LNCaP clone FGC (cell line): ENCODE measurements around the gene OSBPL5.

Experiments used
- DNase-seq: peaks from one replicate; pipeline ENCODE4 v3.0.0-alpha.2; 2011; ENCODE audit warnings: low read depth
- H3K4me3 ChIP-seq: 2 replicates; pipeline ENCODE4 v1.5.1; 2011; ENCODE audit warnings: mild to moderate bottlenecking, low read depth, low read length, control low read depth
- TF ChIP-seq, protein P1 (sequence below): IDR thresholded peaks from 2 replicates; pipeline ENCODE4 v1.5.1; 2012; ENCODE audit warnings: mild to moderate bottlenecking; ENCODE audit not compliant: control insufficient read depth, insufficient read depth; ENCODE audit errors: extremely low read depth

OSBPL5 gene

DNA sequence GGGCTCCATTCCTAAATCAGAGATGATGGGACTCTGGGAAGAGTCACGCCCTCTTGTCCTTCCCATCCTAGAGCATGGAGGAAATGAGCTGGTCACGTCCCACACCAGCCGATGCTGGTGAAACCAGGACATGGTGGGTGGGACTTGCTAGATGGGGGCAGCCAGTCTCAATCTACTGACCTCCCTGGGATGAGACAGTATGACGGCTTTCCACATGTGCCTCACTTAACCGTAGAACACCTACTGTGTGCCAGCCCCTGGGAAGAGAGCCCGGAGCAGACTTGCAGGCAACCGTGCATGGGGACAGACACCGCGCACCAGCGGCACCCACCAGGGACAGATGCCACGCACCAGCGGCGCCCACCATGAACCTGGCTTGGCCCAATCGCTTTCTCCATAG, 3.8 kb downstream of the OSBPL5 start:
- H3K4me3 ChIP-seq = no peak overlapping the region
- TF ChIP-seq, protein P1, sequence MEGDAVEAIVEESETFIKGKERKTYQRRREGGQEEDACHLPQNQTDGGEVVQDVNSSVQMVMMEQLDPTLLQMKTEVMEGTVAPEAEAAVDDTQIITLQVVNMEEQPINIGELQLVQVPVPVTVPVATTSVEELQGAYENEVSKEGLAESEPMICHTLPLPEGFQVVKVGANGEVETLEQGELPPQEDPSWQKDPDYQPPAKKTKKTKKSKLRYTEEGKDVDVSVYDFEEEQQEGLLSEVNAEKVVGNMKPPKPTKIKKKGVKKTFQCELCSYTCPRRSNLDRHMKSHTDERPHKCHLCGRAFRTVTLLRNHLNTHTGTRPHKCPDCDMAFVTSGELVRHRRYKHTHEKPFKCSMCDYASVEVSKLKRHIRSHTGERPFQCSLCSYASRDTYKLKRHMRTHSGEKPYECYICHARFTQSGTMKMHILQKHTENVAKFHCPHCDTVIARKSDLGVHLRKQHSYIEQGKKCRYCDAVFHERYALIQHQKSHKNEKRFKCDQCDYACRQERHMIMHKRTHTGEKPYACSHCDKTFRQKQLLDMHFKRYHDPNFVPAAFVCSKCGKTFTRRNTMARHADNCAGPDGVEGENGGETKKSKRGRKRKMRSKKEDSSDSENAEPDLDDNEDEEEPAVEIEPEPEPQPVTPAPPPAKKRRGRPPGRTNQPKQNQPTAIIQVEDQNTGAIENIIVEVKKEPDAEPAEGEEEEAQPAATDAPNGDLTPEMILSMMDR = no peak
- no peak for DNase-seq

DNA sequence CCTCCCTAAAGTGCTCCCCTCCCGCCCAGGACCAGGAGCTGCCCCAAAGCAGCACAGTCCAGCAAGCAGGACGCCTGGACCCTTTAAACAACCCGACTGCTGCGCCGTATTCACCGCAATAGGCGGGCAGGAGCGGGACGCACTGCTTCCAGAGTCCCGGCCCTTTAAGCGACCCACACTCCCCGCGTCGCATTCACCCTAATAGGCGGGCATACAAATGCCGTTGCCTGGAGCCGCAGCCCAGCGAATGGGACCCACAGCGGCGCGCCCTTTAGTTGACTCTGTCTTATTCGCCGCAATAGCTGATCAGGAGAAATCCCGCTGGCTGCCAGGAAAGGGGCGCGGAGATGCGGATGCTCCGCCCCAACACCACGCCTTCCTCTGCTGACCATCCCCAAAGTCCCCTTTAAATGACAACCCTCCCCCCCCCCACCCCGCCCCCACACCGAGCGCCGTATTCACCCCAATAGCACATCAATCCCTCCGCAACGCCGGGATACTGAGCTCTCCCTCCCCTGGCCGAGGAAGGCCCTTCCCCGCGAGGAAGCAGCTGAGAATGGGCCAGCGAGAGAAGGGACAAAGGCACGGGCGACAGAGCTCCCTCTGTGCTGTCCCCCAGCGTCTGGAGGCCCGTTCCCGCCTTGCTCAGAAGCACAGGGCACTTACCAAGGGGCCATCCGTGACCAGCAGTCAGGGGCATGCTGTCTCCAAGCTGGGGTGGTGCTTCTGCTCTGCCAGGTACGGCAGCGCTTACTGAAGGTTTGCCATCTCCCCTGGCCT, 4.7 kb downstream of the OSBPL5 start:
- TF ChIP-seq, protein P1 = no peak
- DNase-seq = no peak
- no peak overlapping the region for H3K4me3 ChIP-seq

DNA sequence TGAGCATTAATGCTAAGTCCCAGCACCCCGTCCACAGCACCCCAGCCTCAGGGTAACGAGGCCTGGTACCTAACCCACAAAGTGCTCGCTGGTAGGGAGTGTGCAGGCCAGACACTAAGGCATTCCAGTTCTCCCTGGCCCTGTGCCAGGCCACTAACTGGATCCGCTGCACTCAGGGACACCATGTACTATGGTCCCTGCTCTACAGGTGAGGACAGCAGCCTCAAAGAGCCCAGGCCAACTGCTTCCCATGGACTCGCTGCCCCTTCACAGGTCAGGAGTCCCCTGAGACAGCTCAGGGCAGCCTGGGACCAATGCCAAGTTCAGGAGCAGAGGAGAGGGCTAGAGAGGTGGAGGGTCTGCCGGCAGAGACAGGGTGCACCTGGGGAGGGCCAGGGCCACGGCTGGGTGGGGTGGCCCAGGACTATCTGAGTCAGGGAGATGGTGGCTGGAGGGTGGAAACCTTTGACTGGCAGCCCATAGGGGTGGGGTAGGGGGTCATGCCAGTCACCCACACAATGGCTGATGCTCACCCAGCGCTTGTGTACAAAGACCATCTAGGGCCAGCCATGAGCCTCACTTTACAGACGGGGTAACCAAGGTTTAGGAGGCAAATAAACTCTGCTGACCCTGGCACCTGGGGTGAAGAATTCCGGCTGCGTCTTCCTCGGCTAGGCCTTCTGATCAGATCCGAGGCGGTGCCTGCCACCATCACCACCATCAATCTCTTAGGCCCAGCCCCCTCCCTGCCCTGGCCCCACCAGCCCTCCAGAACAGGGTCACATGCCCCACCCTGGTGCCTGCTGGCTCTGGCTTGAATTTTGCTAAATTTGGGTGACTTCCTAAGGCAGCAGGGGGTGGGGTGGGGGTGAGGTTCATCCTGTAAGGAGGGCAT, 5.6 kb downstream of the OSBPL5 start:
- TF ChIP-seq, protein P1 = no peak
- peak; percentile 63 for DNase-seq
- no peak overlapping the region for H3K4me3 ChIP-seq

DNA sequence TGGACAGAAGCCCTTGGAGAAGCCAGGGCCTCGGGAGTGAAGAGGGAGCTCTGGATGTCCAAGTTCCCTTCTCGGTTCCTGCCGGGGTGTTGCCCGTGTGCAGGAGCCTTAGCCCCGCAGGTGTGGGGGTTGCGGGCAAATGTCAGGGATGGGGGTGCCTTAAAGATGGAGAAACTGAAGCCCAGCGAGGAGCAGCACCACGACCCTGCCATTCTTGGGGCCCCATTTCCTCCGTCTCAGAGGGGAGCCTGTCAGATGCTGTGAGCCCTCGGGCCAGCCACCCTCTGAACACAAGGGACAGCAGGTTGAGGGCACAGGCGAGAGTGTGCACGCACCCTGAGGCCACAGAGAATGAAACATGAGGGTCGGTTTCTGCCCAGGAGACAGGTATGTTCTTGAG, 6.3 kb downstream of the OSBPL5 start:
- H3K4me3 ChIP-seq = no peak overlapping the region
- TF ChIP-seq, protein P1 = no peak
- DNase-seq = no peak

DNA sequence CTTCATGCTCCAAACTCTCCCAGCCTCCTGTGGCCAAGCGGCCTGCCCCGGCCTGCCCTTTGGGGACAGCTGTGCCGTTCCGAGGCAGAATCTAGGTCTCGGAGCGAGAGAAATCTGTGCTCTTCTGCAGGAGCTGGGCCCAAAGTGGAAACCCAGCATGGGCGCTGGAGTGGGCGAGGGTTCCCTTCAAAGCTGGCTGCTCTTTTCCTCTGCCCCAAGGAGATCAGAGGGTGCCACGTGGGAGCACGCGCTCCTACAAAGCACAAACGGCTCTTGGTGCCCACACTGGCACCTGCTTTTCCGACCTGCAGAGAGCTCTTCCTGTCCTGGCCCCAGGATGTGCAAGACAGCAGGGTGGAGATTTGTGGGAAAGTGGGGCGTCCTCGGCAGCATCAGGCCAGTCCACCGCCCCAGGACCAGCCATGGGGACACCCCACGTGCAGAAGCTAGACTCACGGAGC, 6.9 kb downstream of the OSBPL5 start:
- TF ChIP-seq, protein P1 = no peak
- DNase-seq = no peak
- no peak overlapping the region for H3K4me3 ChIP-seq

DNA sequence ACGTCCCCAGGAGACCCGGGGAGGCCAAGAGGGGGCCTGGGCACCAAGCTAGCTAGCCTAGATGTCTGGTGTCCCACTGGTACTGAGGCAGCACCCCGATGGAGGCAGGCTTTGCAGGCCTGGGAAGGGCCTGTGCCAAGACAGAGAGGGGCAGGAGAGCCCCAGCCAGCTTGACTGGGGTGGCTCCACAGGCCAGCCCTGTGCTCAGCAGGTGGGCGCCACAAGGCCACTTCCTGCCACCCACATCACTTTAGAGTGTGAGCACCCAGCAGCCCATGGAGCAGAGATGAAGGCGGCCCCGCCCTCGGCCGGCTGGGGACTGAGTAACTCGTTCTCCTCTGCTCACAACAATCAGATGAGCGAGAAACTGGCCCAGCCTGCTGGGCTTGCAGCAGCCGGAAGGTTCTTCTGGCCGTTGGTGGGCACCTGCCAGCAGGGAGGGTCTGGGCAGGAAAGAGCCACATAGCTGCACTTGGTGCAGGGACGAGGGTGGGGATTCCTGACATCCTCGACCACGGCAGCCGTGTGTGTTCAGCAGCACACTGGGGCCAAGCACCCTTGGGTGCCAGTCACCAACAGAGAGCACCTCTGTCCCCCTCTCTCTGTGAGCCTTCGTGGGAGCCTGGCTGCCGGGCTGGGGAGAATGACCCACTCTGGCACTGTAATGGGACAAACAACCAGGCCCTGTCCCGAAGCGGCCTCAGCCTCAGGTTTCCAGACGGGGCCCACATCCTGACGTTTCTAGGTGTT, 7.6 kb downstream of the OSBPL5 start:
- TF ChIP-seq, protein P1 = no peak
- H3K4me3 ChIP-seq = no peak overlapping the region
- DNase-seq = peak; percentile 14
